ENCODE measurements around the gene CLIC4. TPM values are rescaled to one million over a fixed set of nuclear protein-coding genes. Genes with fewer than 3 reads are reported as not detected.

Gene CLIC4
- polyA plus RNA-seq, 3 donors, result 9.7 to 38.1 (median 24.6) TPM

- WGBS (ENCODE audit: insufficient coverage), result under 1% methylated on average over 69 of the region's 70 CpGs
- H3K79me2 ChIP-seq (ENCODE audit: insufficient read depth, low read length), result peaks cover 50% of the 10 kb centered on the region
- peak overlapping the region in 1 of 2 donors; percentile 79 for H3K27ac ChIP-seq (ENCODE audit: low read depth in 1 of 2, low read length in 2 of 2)
- peaks cover 45% of the 10 kb centered on the region for H4K20me1 ChIP-seq (ENCODE audit: insufficient read depth, low read length)
- TF ChIP-seq, protein P1, sequence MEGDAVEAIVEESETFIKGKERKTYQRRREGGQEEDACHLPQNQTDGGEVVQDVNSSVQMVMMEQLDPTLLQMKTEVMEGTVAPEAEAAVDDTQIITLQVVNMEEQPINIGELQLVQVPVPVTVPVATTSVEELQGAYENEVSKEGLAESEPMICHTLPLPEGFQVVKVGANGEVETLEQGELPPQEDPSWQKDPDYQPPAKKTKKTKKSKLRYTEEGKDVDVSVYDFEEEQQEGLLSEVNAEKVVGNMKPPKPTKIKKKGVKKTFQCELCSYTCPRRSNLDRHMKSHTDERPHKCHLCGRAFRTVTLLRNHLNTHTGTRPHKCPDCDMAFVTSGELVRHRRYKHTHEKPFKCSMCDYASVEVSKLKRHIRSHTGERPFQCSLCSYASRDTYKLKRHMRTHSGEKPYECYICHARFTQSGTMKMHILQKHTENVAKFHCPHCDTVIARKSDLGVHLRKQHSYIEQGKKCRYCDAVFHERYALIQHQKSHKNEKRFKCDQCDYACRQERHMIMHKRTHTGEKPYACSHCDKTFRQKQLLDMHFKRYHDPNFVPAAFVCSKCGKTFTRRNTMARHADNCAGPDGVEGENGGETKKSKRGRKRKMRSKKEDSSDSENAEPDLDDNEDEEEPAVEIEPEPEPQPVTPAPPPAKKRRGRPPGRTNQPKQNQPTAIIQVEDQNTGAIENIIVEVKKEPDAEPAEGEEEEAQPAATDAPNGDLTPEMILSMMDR (IDR thresholded peaks at IDR 0.05), result no peak
- H3K4me1 Mint-ChIP-seq, result peaks cover 46% of the 10 kb centered on the region
- H3K4me1 ChIP-seq (ENCODE audit: control insufficient read depth in 1 of 2, insufficient read depth in 2 of 2, low read length in 2 of 2), result peaks cover 17 to 37% of the 10 kb centered on the region in 2 donors
- H3K9ac ChIP-seq (ENCODE audit: insufficient read depth, low read length, poor library complexity, severe bottlenecking), result peak overlapping the region; percentile 86
- intact Hi-C loops (cut with micrococcal nuclease), result loop anchor here (5.0 kb wide), 1 partner anchor 39 kb away; no protein-coding TSS in a partner anchor
- H3K9me3 ChIP-seq (replicated peaks in 1 of 2; ENCODE audit: control insufficient read depth in 1 of 2, insufficient read depth in 1 of 2, low read length in 2 of 2), result no peaks in the 10 kb centered on the region
- peak in 2 of 3 donors; percentile 53 to 88 for DNase-seq
- H3K9me3 Mint-ChIP-seq, result no peaks in the 10 kb centered on the region
- peaks cover 2 to 4% of the 10 kb centered on the region in 2 donors for H3K36me3 Mint-ChIP-seq
- H3K27ac Mint-ChIP-seq, result peak overlapping the region; percentile 80 to 94 (median 90)
- peaks cover 2 to 3% (median 2%) of the 10 kb centered on the region in 3 donors for H3K27me3 Mint-ChIP-seq (ENCODE audit: low read depth in 3 of 3)
- H2AFZ ChIP-seq (ENCODE audit: insufficient read depth, low read depth, low read length, poor library complexity, severe bottlenecking), result peak overlapping the region; percentile 80
- H3K36me3 ChIP-seq (replicated peaks in 1 of 2; ENCODE audit: control insufficient read depth in 1 of 2, insufficient read depth in 2 of 2, low read length in 2 of 2), result no peaks in the 10 kb centered on the region
- peak overlapping the region; percentile 90 for H3K4me2 ChIP-seq (replicated peaks; ENCODE audit: extremely low read depth, low read length, poor library complexity, severe bottlenecking)
- H3K4me3 ChIP-seq (replicated peaks in 1 of 3; ENCODE audit: low read depth in 2 of 3, low read length in 3 of 3), result peak overlapping the region; percentile 68 to 95 (median 95)
- H3K4me3 Mint-ChIP-seq, result peak overlapping the region; percentile 90 to 95
- H3K27me3 ChIP-seq (ENCODE audit: control insufficient read depth in 2 of 2, insufficient read depth in 2 of 2, low read length in 2 of 2), result no peaks in the 10 kb centered on the region
These were observed 615 bp downstream of the CLIC4 start for GRCh38 chr1:24745711-24746413.

DNA sequence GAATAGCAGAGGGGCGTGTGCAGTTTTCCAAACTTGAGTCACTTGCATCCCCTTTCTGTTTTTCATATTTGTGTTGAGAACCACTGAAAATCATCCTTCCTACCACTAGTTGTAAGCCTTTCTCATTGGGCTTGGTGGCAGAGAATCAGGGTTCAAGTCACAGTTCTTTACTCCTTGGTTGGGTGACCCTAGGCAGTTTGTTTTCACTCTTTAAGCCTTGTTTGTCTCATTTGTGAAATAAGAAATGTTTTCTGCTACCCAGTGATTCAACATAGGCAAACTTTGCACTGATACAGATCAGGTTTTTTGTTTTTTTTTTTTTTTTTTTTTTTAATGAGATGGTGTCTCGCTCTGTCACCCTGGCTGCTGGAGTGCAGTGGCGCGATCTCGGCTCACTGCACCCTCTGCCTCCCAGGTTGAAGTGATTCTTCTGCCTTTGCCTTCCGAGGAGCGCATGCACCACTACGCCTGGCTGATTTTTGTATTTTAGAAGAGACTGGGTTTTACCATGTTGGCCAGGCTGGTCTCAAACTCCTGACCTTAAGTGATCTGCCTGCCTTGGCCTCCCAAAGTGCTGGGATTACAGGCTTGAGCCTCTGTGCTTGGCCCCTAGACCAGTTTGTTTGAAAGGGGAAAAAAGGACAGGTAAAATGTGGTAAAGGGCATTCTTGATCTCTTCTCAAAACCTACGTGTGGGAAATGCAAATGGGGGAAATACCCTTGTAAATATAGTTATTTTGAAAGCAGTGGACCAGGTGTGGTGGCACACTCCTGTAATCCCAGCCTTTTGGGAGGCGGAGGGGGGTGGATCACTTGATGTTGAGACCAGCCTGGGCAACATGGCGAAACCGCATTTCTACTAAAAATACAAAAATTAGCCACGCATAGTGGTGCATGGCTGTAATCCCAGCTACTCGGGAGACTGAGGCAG, 3.2 kb downstream of the CLIC4 start:
- Mint-ChIP-seq H3K27me3 (ENCODE audit: low read depth in 3 of 3) (peaks cover 0 to 3% (median 2%) of the 10 kb centered on the region in 3 donors), H3K27ac (no peak overlapping the region), H3K4me1 (peaks cover 33% of the 10 kb centered on the region), H3K4me3 (no peak overlapping the region), H3K36me3 (peaks cover 4 to 8% of the 10 kb centered on the region in 2 donors), H3K9me3 (no peaks in the 10 kb centered on the region)
- WGBS (ENCODE audit: insufficient coverage), result 83% methylated on average over 4 of the region's 14 CpGs
- Histone ChIP-seq H3K4me3 (replicated peaks in 1 of 3; ENCODE audit: low read depth in 2 of 3, low read length in 3 of 3) (no peak overlapping the region), H3K4me1 (ENCODE audit: control insufficient read depth in 1 of 2, insufficient read depth in 2 of 2, low read length in 2 of 2) (peaks cover 11 to 30% of the 10 kb centered on the region in 2 donors), H3K79me2 (ENCODE audit: insufficient read depth, low read length) (peaks cover 74% of the 10 kb centered on the region), H3K27me3 (ENCODE audit: control insufficient read depth in 2 of 2, insufficient read depth in 2 of 2, low read length in 2 of 2) (no peaks in the 10 kb centered on the region), H3K27ac (ENCODE audit: low read depth in 1 of 2, low read length in 2 of 2) (no peak overlapping the region), H3K9ac (ENCODE audit: insufficient read depth, low read length, poor library complexity, severe bottlenecking) (no peak overlapping the region), H3K9me3 (replicated peaks in 1 of 2; ENCODE audit: control insufficient read depth in 1 of 2, insufficient read depth in 1 of 2, low read length in 2 of 2) (no peaks in the 10 kb centered on the region), H2AFZ (ENCODE audit: insufficient read depth, low read depth, low read length, poor library complexity, severe bottlenecking) (no peak overlapping the region), H3K4me2 (replicated peaks; ENCODE audit: extremely low read depth, low read length, poor library complexity, severe bottlenecking) (no peak overlapping the region), H4K20me1 (ENCODE audit: insufficient read depth, low read length) (peaks cover 68% of the 10 kb centered on the region), H3K36me3 (replicated peaks in 1 of 2; ENCODE audit: control insufficient read depth in 1 of 2, insufficient read depth in 2 of 2, low read length in 2 of 2) (no peaks in the 10 kb centered on the region)
- intact Hi-C loops (cut with micrococcal nuclease), result loop anchor here (5.0 kb wide), 1 partner anchor 41 kb away; no protein-coding TSS in a partner anchor
- no peak for DNase-seq
- TF ChIP-seq, protein P1 (IDR thresholded peaks at IDR 0.05), result no peak
